Pancreas (tissue), 10 donors: Measurements from ENCODE around the gene SMIM26. TPM values are rescaled to one million over a fixed set of nuclear protein-coding genes. Genes with fewer than 3 reads are reported as not detected.

ENCODE experiments used
- ATAC-seq, 4 donors: fragments of 200-7000 bp; cut with Tn5 transposase; one replicate each; pipeline versions ENCODE4 v1.8.0 to v1.9.1; 2020; ENCODE audit warnings: mild to moderate bottlenecking in 4 of 4, moderate library complexity in 4 of 4
- DNase-seq, 6 donors: peaks; one replicate each; pipeline ENCODE4 v3.0.0-alpha.2; 2020
- FAIRE-seq: peaks from 2 replicates; lab custom pipeline; 2012; peaks lifted over from hg19 to GRCh38; lab: Jason Lieb, UNC
- H3K27ac ChIP-seq, 4 donors: fragments of 200-600 bp; sonication (generic); 1 replicate in 3 of 4; 2 replicates in 1 of 4; pipeline versions ENCODE4 v1.5.0 to v1.8.0; 2020
- H3K27me3 ChIP-seq, 4 donors: fragments of 200-600 bp; one replicate each; pipeline ENCODE4 v1.8.0; 2021
- H3K36me3 ChIP-seq, 3 donors: fragments of 200-600 bp; sonication (generic) in 1 of 3; one replicate each; pipeline versions ENCODE4 v1.5.0 to v1.8.0; 2020 to 2021
- H3K4me1 ChIP-seq, 3 donors: fragments of 200-600 bp; one replicate each; pipeline ENCODE4 v1.8.0; 2021
- H3K4me3 ChIP-seq, 4 donors: fragments of 200-600 bp; sonication (generic) in 2 of 4; one replicate each; pipeline versions ENCODE4 v1.5.0 to v1.8.0; 2020 to 2021
- H3K9me3 ChIP-seq, 4 donors: fragments of 200-600 bp; one replicate each; pipeline ENCODE4 v1.8.0; 2021
- CTCF ChIP-seq, 4 donors: fragments of 200-600 bp; sonication (generic) in 3 of 4; IDR thresholded peaks; one replicate each; pipeline versions ENCODE4 v1.5.0 to v1.8.0; 2021; ENCODE audit warnings: antibody characterized with exemption in 4 of 4
- WGBS, 2 donors: extraction: QIAGEN DNeasy Blood & Tissue Kit; methylation state at CpG; one replicate each; pipeline ENCODE4 v1.1.7; 2013; 5-methylcytosine and 5-hydroxymethylcytosine counted together
- intact Hi-C, 3 donors: fragments of 100-400 bp; cut with DNase I; formaldehyde crosslinking; loops; one replicate each; pipeline versions ENCODE4 v1.11.1 to v1.14.2; 2022
- polyA plus RNA-seq, 2 donors: library from polyadenylated mRNA; stranded (reverse); fragments of 200-250 nt; gene quantifications; one replicate each; pipeline ENCODE4 v1.2.3, GENCODE V29; 2013
- total RNA-seq, 6 donors: library from RNA; stranded (reverse); fragmentation: NEBNext Ultra II Directional in 4 of 6; extraction: Animal tissue kit (Norgen Biotek cat#: 25700) in 4 of 6; gene quantifications; one replicate each; pipeline versions ENCODE4 v1.2.1 to v1.2.4, GENCODE V29; 2021 to 2023
- donor health status: healthy with polysubstance abuse.
- donor health status: DM: no; HTN: no; CAD: no; lungs with moderate emphysema.
- donor health status: DM: no; HTN: no; CAD: no.
- donor health status: control.
- donor health status: control.
- donor health status: Bipolar disorder and iron deficiency.
- donor health status: DM: yes; HTN: yes; CAD: no.
- donor health status: DM: no; HTN: no; CAD: no.
- donor health status: DM: no; HTN: no; CAD: no.
- donor health status: DM: yes; HTN: yes; CAD: no.

Gene SMIM26
- total and polyA plus RNA-seq, 8 donors: 28.8 to 109 (median 35.7) TPM

GRCh38 chr20:18545566-18545965 lies 21.7 kb upstream of the SMIM26 start:
- DNase-seq (no peak), ATAC-seq (no peak), FAIRE-seq (no peak)
- H3K27me3 ChIP-seq: no peaks in the 10 kb centered on the region
- no peak overlapping the region for H3K27ac ChIP-seq
- H3K4me3 ChIP-seq: no peak overlapping the region
- WGBS, 2 donors: 97 to 100% methylated on average over 1 of the region's 1 CpG
- H3K9me3 ChIP-seq: no peaks in the 10 kb centered on the region
- peaks cover 8 to 17% (median 16%) of the 10 kb centered on the region in 3 donors for H3K4me1 ChIP-seq
- intact Hi-C loops: no loop called here
- no peak for TF ChIP-seq CTCF (IDR thresholded peaks at IDR 0.05)
- peaks cover 0 to 39% (median 16%) of the 10 kb centered on the region in 3 donors for H3K36me3 ChIP-seq

GRCh38 chr20:18548465-18548864 lies 18.8 kb upstream of the SMIM26 start:
- FAIRE-seq: no peak
- TF ChIP-seq CTCF (IDR thresholded peaks at IDR 0.05): no peak
- Histone ChIP-seq H3K27ac (no peak overlapping the region), H3K36me3 (peaks cover 0 to 51% (median 23%) of the 10 kb centered on the region in 3 donors), H3K27me3 (no peaks in the 10 kb centered on the region), H3K4me1 (peaks cover 8 to 13% (median 13%) of the 10 kb centered on the region in 3 donors), H3K4me3 (no peak overlapping the region), H3K9me3 (no peaks in the 10 kb centered on the region)
- intact Hi-C loops: no loop called here
- ATAC-seq: no peak
- 94 to 95% methylated on average over 3 of the region's 3 CpGs for WGBS, 2 donors
- no peak for DNase-seq

- no peaks in the 10 kb centered on the region for H3K27me3 ChIP-seq
- H3K27ac ChIP-seq: no peak overlapping the region
- no peak for DNase-seq
- intact Hi-C loops: no loop called here
- H3K4me1 ChIP-seq: no peaks in the 10 kb centered on the region
- H3K36me3 ChIP-seq: peaks cover 0 to 65% (median 16%) of the 10 kb centered on the region in 3 donors
- no peak for ATAC-seq
- H3K9me3 ChIP-seq: no peaks in the 10 kb centered on the region
- 96 to 99% methylated on average over 8 of the region's 8 CpGs for WGBS, 2 donors
- FAIRE-seq: no peak
- TF ChIP-seq CTCF (IDR thresholded peaks at IDR 0.05): no peak
- H3K4me3 ChIP-seq: no peak overlapping the region
Measured at GRCh38 chr20:18553746-18554145, 13.5 kb upstream of the SMIM26 start.

GRCh38 chr20:18567739-18568091 lies 483 bp downstream of the SMIM26 start:
- ATAC-seq: peak; percentile 14 to 63 (median 48)
- 2 to 3% methylated on average over 6 of the region's 6 CpGs for WGBS, 2 donors
- FAIRE-seq: no peak
- no peak for DNase-seq
- peaks cover 3 to 13% (median 6%) of the 10 kb centered on the region in 3 donors for H3K4me1 ChIP-seq
- H3K27me3 ChIP-seq: no peaks in the 10 kb centered on the region
- peak overlapping the region; percentile 70 to 81 (median 78) for H3K27ac ChIP-seq
- H3K4me3 ChIP-seq: peak overlapping the region; percentile 33 to 69 (median 50)
- intact Hi-C loops: no loop called here
- no peaks in the 10 kb centered on the region for H3K36me3 ChIP-seq
- no peak for TF ChIP-seq CTCF (IDR thresholded peaks at IDR 0.05)
- H3K9me3 ChIP-seq: no peaks in the 10 kb centered on the region

GRCh38 chr20:18571009-18571408 lies 3.8 kb downstream of the SMIM26 start:
- 89 to 92% methylated on average over 2 of the region's 2 CpGs for WGBS, 2 donors

More at GRCh38 chr20:18571009-18571408, 3.8 kb downstream of the SMIM26 start:
- no peak overlapping the region for H3K4me3 ChIP-seq
- intact Hi-C loops: no loop called here
- TF ChIP-seq CTCF (IDR thresholded peaks at IDR 0.05): no peak
- no peak for ATAC-seq
- peaks cover 3 to 13% (median 6%) of the 10 kb centered on the region in 3 donors for H3K4me1 ChIP-seq
- no peak for FAIRE-seq
- H3K36me3 ChIP-seq: no peaks in the 10 kb centered on the region
- DNase-seq: no peak
- no peaks in the 10 kb centered on the region for H3K9me3 ChIP-seq
- H3K27me3 ChIP-seq: no peaks in the 10 kb centered on the region
- H3K27ac ChIP-seq: no peak overlapping the region
